Measurements from ENCODE around the gene MEX3D.
A peak's percentile ranks its signal among the peaks of the same experiment; 100 is the strongest.
"Not testable (repeated sequence)": the region's sequence is repeated elsewhere in the genome, so short reads cannot be mapped to it uniquely, and the experiment has no call there.

Gene MEX3D

GRCh38 chr19:1519802-1520201 is 48.3 kb downstream of the MEX3D start:
- DNase-seq (ENCODE audit: low read depth in 3 of 3) = not testable (repeated sequence)

GRCh38 chr19:1518471-1518870 is 49.7 kb downstream of the MEX3D start:
- no peak for DNase-seq (ENCODE audit: low read depth in 3 of 3)

DNA sequence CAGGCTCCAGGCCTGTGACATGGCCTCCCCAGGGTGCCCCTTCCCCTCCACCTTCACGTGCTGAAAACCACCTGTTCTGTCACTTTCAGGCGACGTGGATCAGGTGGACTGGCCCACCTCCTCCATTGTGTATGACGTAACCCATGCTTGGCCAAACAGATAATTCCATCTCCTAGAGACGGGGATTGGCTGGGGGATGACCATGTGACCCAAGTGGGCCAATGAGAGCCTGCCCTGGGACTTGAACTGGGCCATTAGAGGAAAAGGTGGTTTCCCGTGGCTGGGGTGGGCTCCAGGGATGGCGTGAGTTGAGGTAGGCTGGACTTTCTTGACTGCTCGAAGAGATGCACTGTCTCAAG is 51.8 kb downstream of the MEX3D start:
- DNase-seq (ENCODE audit: low read depth in 3 of 3) = no peak

- no peak for DNase-seq (ENCODE audit: low read depth in 3 of 3)
Observed at GRCh38 chr19:1514986-1515721, 53.0 kb downstream of the MEX3D start.

DNA sequence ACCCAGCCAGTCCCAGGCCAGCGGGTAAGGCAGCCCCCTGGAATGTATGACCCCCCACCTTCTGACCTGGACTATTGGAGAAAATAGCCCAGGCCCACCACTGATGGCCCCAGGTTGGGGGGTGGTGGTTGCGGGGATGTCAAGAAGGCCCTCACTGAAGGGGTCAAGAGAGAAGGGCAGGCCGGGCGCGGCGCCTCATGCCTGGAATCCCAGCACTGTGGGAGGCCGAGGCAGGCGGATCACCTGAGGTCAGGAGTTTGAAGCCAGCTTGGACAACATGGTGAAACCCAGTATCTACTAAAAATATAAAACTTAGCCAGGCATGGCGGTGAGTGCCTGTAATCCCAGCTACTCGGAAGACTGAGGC is 53.8 kb downstream of the MEX3D start:
- DNase-seq (ENCODE audit: low read depth in 3 of 3) = no peak

GRCh38 chr19:1513499-1514294 is 54.4 kb downstream of the MEX3D start:
- DNase-seq (ENCODE audit: low read depth in 3 of 3) = peak; percentile 54 to 78 (median 55)

DNA sequence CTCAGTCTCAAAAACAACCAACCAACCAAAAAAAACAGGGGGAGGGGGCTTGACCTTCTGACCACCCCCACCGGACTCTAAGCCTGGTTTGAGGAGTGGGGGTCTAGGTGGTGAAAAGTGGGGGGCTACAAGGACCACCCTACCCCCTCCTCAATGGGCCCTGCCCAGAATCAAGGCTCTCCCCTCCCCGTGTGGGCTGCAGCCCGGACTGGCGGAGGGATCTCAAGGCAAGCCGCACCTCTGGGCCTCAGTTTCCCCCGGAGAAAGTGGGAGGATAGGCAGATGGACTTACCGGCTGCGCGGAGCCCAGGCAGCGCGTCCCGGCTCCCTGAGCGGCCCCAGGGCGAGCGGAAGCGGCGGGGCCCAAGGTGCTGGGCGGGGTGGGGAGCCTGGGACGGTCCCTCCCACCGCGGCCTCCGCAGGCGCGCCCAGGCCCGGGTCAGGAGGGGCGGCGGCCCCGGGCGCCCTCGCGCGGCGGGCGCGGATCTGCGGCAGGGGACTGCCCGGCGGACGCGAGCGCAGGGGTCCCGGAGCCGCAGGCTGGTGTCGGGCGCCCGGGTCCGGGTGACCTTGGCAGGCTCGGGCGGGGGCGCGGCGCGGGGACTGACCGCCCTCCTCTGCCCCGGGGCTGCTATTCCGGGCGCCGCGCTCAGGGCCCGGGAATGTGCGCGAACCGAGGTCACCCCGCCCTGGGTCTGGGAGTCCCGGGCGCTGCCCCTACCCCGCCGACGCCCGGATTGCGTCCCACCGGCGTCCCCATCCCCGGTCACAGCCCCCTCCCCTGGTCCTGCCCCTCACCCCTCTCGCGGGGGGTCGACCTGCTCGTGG is 55.2 kb downstream of the MEX3D start, which contains the start of gene ADAMTSL5:
ADAMTSL5 (minus strand) TSS at position 349 of the 828 bp plus-strand sequence. CDS start 2,076 bp downstream, outside the sequence.
- DNase-seq (ENCODE audit: low read depth in 3 of 3) = peak; percentile 52 to 77 (median 54)

DNA sequence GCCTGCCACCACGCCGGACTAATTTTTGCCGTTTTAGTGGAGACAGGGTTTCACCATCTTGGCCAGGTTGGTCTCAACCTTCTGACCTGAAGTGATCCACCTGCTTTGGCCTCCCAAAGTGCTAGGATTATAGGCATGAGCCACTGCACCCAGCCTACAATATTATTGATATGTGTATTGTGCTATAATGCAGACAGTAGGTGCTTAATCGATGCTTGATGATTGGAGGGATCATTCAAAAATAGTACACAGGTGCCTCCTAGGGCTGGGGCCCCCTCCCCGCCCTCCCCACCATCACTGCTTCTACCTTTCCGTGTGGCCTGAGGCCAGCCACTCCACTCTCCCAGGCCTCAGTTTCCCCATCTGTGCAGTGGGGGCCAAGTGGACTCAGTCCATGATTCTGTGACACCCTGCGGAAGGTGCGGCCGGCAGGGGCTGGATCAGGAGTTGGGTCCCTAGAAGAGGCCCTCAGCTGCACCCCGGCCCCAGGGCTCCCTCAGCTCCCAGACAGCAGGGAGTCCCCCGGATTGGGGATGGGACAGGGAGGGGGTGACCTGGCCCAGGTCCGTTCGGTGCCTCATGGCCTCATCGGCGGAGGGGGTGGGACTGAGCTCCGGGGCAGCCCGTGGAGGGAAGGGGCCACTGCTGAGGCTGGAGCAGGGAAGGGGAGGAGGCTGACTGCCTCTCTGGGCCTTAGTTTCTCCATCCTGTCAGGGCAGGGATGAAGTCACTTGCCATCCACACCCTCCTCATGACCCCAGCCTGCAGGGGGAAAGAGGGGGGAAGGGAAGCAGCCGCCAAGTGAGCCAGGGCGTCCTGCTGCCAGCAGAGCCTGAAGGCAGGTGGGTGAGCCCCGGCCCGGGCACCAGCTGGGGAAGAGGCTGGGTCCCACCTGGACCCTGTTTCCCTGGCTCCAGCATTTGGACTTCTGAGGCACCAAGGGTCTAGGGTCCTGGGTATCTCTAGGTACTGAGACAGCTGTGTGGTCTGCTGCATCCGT is 56.5 kb downstream of the MEX3D start:
- DNase-seq (ENCODE audit: low read depth in 3 of 3) = no peak

- no peak for DNase-seq (ENCODE audit: low read depth in 3 of 3)
Observed at GRCh38 chr19:1510807-1511206, 57.3 kb downstream of the MEX3D start.

DNA sequence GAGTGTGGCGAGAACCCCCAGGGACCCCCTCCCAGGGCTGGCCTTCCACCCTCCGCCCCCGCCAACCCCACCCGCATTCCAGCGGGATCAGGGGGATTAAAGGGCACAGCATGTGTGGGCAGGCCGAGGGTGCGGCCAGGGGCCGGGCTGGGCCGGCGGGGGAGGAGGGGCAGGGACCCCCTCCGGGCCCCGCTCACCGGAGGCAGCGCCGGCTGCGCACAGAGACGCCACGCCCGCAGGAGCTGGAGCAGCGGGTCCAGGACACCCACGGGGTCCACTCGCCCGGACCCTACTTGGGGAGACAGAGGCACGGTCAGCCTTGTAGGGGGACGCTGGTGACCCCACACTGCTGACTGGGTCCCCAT is 57.7 kb downstream of the MEX3D start:
- no peak for DNase-seq (ENCODE audit: low read depth in 3 of 3)

- no peak for DNase-seq (ENCODE audit: low read depth in 3 of 3)
Observed at GRCh38 chr19:1509602-1510441, 58.3 kb downstream of the MEX3D start.

- DNase-seq (ENCODE audit: low read depth in 3 of 3) = no peak
Observed at GRCh38 chr19:1508507-1508856, 59.6 kb downstream of the MEX3D start.

GRCh38 chr19:1507763-1508506 is 60.2 kb downstream of the MEX3D start:
- DNase-seq (ENCODE audit: low read depth in 3 of 3) = peak; percentile 82 to 88 (median 87)

DNA sequence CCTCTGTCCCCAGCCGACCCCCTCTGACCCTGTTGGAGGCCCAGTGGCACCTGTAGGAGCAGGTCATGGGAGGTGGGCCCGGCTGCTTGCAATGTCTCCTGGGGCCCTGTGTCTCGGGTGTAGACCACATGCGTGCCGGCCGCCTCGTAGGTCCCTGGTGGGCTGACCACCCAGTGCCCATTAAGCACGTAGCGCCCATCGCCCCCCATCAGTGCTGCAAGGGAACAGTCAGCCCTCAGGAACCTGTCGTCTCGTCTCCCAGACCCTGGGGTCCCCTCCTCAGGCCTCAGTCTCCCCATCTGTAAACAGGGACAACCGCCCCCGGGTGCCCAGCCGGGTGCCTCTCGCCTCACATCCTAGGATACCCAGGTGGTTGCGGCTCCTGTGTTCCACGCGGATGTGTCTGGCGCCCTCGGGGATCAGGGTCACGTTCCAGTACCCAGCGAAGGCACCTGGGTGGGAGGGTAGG is 60.9 kb downstream of the MEX3D start:
- DNase-seq (ENCODE audit: low read depth in 3 of 3) = no peak

DNA sequence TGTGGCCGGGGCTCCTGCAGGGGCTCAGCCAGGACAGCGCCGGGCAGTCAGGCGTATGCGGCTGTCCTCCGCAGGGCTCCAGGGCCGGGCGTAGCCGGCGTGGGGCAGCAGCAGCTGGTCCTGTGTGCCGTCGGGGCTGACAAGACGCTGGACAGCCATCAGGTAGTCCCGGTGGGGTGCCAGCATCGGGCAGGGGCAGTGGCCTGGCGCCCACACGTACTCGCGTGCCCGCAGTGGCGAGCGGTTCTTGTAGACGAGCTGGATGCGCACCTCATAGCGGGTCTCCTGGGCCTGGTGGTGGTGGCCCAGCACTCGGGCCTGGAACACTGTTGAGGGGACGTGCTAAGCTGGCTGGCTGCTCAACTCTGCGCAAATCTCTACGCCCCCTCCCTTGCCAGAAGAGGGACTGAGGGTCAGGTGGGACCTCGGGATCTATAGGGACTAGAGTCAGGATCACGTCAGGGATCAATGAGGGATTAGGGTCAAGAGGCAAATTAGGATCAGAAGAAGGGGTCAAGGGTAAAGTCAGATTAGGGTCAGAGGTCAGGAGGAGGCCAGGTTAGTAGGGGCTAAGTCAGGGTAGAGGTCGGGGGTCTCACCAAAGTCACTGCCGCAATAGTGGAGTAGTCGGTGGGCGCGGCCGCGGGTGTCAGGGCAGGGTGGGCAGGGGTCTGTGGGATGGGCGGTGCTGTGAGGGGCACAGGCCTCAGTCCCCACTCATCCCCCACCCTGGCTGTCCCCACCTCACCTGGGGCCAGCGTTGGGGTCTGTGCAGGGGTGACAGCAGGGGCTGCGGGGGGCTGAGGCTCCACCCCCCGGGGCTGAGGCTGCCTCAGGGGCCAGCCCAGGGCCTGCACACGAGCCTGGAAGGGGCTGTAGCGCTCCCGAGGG is 61.9 kb downstream of the MEX3D start:
- DNase-seq (ENCODE audit: low read depth in 3 of 3) = no peak

GRCh38 chr19:1505012-1505411 is 63.1 kb downstream of the MEX3D start:
- DNase-seq (ENCODE audit: low read depth in 3 of 3) = no peak
